Activated CD8-positive, alpha-beta memory T cell treated with anti-CD3 and anti-CD28 coated beads for 36 hours (primary cell): ENCODE results near the gene FLYWCH1. TPM values are rescaled to one million over a fixed set of nuclear protein-coding genes. Genes with fewer than 3 reads are reported as not detected.

Experiments
- CTCF ChIA-PET: fragments of 350-600 bp; sonication (Branson Sonifier 250); formaldehyde crosslinking; loops from one replicate; lab custom pipeline; 2021; ENCODE audit warnings: antibody characterized with exemption; lab: Charles Lee
- POLR2A ChIA-PET: fragments of 350-600 bp; sonication (Branson Sonifier 250); formaldehyde crosslinking; loops from one replicate; lab custom pipeline; 2021; ENCODE audit warnings: antibody characterized with exemption; lab: Charles Lee
- total RNA-seq, 2 experiments: library from RNA; stranded (reverse); gene quantifications; one replicate each; pipeline ENCODE4 v1.2.3, GENCODE V29; 2021

FLYWCH1 gene
- total RNA-seq, 2 experiments from 2014 or later = 33.2 to 34.4 TPM

- ChIA-PET CTCF (interaction anchor here (1.9 kb wide), 1 partner anchor 18 kb away, joined by 5 read pairs; no protein-coding TSS in a partner anchor), POLR2A (interaction anchor here (0.5 kb wide), 1 partner anchor 251 kb away, joined by 3 read pairs; no protein-coding TSS in a partner anchor)
These were observed 73.7 kb downstream of the FLYWCH1 start for GRCh38 chr16:2985462-2985861.

GRCh38 chr16:2985893-2986355, 74.2 kb downstream of the FLYWCH1 start:
- ChIA-PET POLR2A (interaction anchor here (0.7 kb wide), 1 partner anchor 35 kb away, joined by 3 read pairs; no protein-coding TSS in a partner anchor), CTCF (interaction anchor here (1.9 kb wide), 1 partner anchor 19 kb away, joined by 5 read pairs; no protein-coding TSS in a partner anchor)

GRCh38 chr16:2986623-2987188, 75.0 kb downstream of the FLYWCH1 start:
- ChIA-PET CTCF (interaction anchor here (1.0 kb wide), 1 partner anchor 59 kb away, joined by 3 read pairs; no protein-coding TSS in a partner anchor), POLR2A (interaction anchor here (0.7 kb wide), 1 partner anchor 34 kb away, joined by 3 read pairs; no protein-coding TSS in a partner anchor)

- ChIA-PET POLR2A (no interaction called here), CTCF (interaction anchor here (1.0 kb wide), 1 partner anchor 60 kb away, joined by 3 read pairs; no protein-coding TSS in a partner anchor)
These were observed 75.6 kb downstream of the FLYWCH1 start for GRCh38 chr16:2987286-2987685.

- ChIA-PET CTCF (interaction anchor here (1.0 to 1.2 kb wide), 2 partner anchors 35 to 61 kb away, joined by 3 read pairs; no protein-coding TSS in a partner anchor), POLR2A (no interaction called here)
These were observed 76.1 kb downstream of the FLYWCH1 start for GRCh38 chr16:2987833-2988232.

DNA sequence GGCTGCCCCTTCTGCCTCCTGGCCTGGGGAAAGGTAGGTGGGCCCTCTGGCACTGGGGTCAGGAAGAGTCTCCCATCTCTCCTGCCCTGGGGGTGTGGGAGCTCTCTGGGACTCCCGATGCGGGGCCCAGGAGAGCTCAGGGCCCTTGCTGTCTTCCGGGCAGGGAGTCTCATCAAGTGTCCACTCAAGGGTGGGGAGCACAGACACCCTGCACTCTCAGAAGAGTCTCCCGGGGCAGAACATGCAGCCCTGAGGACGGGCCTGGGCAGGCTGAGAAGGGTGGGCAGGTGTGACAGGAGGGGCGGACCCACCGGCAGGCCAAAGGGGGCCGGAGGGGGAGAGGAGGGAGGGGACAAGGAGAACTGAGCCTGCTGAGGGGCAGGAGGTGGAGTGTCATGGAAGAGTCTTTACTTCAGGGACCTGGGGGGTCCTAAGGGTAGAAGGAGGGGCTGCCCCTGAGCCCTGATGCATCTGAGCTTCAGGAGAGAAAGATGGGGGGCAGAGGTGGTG, 76.9 kb downstream of the FLYWCH1 start:
- ChIA-PET CTCF (interaction anchor here (1.2 kb wide), 1 partner anchor 34 kb away, joined by 3 read pairs; no protein-coding TSS in a partner anchor), POLR2A (no interaction called here)

DNA sequence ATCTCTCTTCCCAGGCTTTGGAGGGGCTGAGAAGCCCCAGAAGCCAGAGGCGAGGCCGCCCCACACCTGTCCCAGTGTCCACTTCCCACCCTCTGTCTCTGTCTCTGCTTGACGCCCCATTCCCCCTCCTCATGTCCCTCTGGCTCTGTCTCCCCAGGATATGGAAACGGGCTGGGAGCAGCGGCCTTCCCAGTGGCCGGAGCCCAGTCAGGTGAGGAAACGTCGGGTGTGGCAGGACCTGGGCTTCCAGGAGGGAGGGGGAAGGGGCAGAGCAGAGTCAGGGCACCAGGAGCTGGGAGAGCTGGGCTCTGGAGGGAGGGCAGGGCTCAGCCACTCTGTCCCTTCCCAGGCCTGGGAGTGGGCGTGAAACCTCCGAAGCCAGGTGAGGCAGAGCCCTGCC, 79.2 kb downstream of the FLYWCH1 start:
- POLR2A ChIA-PET = no interaction called here
- CTCF ChIA-PET = interaction anchor here (0.8 kb wide), 1 partner anchor 17 kb away, joined by 3 read pairs; no protein-coding TSS in a partner anchor

DNA sequence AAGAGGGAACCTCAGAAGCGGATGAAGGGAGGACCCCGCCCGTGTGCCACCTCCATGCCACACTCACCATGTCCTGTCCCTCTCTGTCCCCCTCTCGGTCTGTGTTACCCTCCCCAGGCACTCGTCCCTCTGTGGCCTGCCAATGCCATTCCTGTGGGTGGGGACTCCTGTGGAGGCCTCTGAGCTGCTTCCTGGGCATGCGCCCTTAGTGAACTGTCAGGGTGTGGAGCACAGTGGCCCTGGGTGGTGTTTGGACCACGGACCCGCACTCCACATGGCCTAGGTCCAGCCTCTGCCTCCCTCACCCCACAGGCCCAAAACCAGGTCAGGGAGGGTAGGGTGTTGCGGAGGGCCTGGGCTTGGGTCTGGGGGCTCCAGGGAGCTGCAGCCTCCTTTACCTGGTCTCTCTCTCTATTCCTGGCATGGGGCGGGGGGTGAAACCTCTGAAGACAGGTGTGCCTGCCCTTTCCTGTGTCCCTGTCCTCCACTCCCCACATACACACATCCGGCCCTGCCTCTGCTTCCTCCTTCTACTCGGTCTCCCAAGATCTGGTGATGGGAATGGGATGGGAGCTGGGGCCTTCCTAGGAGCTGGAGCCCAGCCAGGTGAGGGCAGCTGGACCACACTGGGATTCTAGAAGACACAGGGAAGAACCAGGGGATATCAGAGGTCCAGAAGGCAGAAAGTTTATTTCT, 80.0 kb downstream of the FLYWCH1 start:
- ChIA-PET CTCF (interaction anchor here (0.8 kb wide), 1 partner anchor 16 kb away, joined by 3 read pairs; no protein-coding TSS in a partner anchor), POLR2A (no interaction called here)

DNA sequence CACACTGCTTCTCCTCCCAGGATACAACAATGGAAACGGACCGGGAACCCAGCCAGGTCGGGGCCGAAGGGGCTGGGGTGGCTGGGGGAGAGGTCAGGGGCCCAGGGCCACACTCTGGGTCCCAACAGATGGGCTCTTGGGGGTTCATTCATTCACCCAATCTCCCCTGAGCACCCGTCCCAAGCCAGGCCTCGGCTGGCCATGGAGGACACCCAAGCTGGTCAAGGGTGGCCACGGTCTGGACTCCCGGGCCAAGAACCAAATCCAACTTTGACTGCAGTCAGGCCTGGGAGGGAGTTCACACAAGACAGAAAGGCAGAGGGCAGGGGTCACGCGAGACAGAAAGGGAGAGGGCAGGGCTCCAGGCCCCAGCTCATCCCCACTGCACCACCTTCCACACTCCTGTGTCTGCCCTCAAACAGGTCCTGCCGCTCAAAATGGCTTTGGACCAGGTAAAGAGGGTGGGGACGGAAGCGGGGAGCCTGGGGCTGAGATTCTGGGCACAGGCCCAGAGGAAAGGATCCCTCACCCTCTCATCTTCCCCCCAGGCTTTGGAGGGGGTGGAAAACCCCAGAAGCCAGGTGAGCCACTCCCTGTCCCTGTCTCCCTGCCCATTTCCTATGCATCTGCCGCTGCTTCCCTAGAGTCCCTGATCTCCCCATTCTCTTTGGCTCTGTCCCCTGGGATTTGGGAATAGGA, 80.8 kb downstream of the FLYWCH1 start:
- CTCF ChIA-PET = no interaction called here
- POLR2A ChIA-PET = no interaction called here

DNA sequence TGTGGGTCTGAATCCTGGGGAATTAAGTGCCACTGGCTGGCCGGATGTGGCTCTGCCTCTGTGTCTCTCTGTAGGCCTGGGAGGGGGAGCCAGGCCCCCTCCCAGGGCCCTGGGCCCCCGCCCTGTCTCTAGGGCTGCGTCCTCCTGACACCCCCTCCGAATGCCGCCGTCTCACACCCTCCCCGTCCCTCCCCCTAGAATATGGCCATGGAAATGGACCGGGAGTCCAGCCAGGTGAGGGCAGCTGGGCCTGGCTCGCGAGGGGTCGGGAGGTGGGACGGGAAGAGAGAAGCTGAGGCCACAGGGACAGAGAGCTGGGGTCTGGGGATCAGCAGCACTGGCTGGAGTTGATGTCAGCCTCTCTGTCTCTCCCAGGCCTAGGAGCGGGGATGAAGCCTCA, 84.6 kb downstream of the FLYWCH1 start:
- POLR2A ChIA-PET = no interaction called here
- CTCF ChIA-PET = interaction anchor here (0.8 kb wide), 1 partner anchor 32 kb away, joined by 3 read pairs; no protein-coding TSS in a partner anchor

DNA sequence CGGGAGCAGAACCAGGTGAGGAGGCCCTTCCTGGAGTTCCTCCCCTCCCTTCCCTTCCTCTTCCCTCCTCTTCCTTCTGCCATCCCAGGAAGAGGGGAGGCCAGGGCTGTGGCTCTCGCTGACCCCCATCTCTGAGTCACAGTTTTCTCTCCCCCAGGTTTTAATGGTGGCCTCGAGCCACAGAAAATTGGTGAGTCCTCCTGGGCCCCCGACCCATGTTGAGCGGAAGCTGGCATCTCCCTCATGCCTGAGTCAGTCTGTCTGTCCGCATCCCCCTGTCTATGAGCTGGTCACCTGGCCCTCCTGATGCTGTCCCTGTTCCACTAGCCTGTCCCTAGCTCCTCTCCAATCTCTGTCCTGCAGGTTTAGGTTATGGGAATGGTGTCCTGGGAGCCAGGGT, 88.2 kb downstream of the FLYWCH1 start:
- ChIA-PET POLR2A (no interaction called here), CTCF (interaction anchor here (2.1 kb wide), 1 partner anchor 29 kb away, joined by 12 read pairs; no protein-coding TSS in a partner anchor)

GRCh38 chr16:3000540-3000939, 88.8 kb downstream of the FLYWCH1 start:
- CTCF ChIA-PET = interaction anchor here (1.6 to 2.1 kb wide), 2 partner anchors 28 to 31 kb away, joined by 6 to 12 read pairs; no protein-coding TSS in a partner anchor
- POLR2A ChIA-PET = no interaction called here

Other genes starting within 250 kb of the FLYWCH1 start
- gene KCTD5, start 229.4 kb upstream of the FLYWCH1 start, total RNA-seq = 10 to 100 TPM; 52.4 to 53.6 TPM
- gene PRSS27, start 191.7 kb upstream of the FLYWCH1 start, total RNA-seq = 1 to 10 TPM; 1.3 to 1.4 TPM
- gene SRRM2, start 159.3 kb upstream of the FLYWCH1 start, total RNA-seq = 100 to 1,000 TPM; 513 to 521 TPM
- 100 to 1,000 TPM; 305 to 307 TPM for gene ELOB, start 134.7 kb upstream of the FLYWCH1 start, total RNA-seq
- under 1 TPM; 0.13 TPM for gene PRSS33, start 124.4 kb upstream of the FLYWCH1 start, total RNA-seq
- not detected for gene PRSS41, start 113.5 kb upstream of the FLYWCH1 start, total RNA-seq
- gene PRSS21, start 94.7 kb upstream of the FLYWCH1 start, total RNA-seq = 10 to 100 TPM; 10.5 to 11.1 TPM
- under 1 TPM; 0.63 to 0.71 TPM for gene ZG16B, start 81.6 kb upstream of the FLYWCH1 start, total RNA-seq
- not detected for gene PRSS22, start 53.8 kb upstream of the FLYWCH1 start, total RNA-seq
- 10 to 100 TPM; 24.4 to 27.1 TPM for gene FLYWCH2, start 28.7 kb upstream of the FLYWCH1 start, total RNA-seq
- gene KREMEN2, start 52.3 kb downstream of the FLYWCH1 start, total RNA-seq = under 1 TPM in 1 of 2 experiments, not detected in 1; 0.08 TPM
- 10 to 100 TPM; 41.1 to 43.0 TPM for gene PAQR4, start 57.4 kb downstream of the FLYWCH1 start, total RNA-seq
- 100 to 1,000 TPM; 135 TPM for gene PKMYT1, start 68.5 kb downstream of the FLYWCH1 start, total RNA-seq
- not detected for gene CLDN9, start 101.0 kb downstream of the FLYWCH1 start, total RNA-seq
- gene CLDN6, start 106.3 kb downstream of the FLYWCH1 start, total RNA-seq = not detected
- 1 to 10 TPM; 4.3 to 4.6 TPM for gene TNFRSF12A, start 108.4 kb downstream of the FLYWCH1 start, total RNA-seq
- 10 to 100 TPM; 27.5 to 28.5 TPM for gene HCFC1R1, start 112.0 kb downstream of the FLYWCH1 start, total RNA-seq
- 10 to 100 TPM; 54.7 to 56.8 TPM for gene THOC6, start 112.1 kb downstream of the FLYWCH1 start, total RNA-seq
- gene BICDL2, start 125.0 kb downstream of the FLYWCH1 start, total RNA-seq = under 1 TPM; 0.11 to 0.17 TPM
- gene MMP25, start 134.6 kb downstream of the FLYWCH1 start, total RNA-seq = 1 to 10 TPM; 1.3 to 2.2 TPM
- gene IL32, start 153.7 kb downstream of the FLYWCH1 start, total RNA-seq = 1,000 to 10,000 TPM; 1,098 to 1,123 TPM
- not detected for gene ZSCAN10, start 187.4 kb downstream of the FLYWCH1 start, total RNA-seq
- gene ZNF205, start 200.7 kb downstream of the FLYWCH1 start, total RNA-seq = under 1 TPM in 1 of 2 experiments, not detected in 1; 0.23 TPM
- gene ZNF213, start 223.1 kb downstream of the FLYWCH1 start, total RNA-seq = 1 to 10 TPM; 8.6 to 9.2 TPM